Esophagus squamous epithelium (tissue), 5 donors: Measurements from ENCODE around the gene SLC35A3. TPM values are rescaled to one million over a fixed set of nuclear protein-coding genes. Genes with fewer than 3 reads are reported as not detected.

Experiments
- DNase-seq: peaks from one replicate; lab custom pipeline; 2025; lab: John Stamatoyannopoulos, UW
- H3K27ac ChIP-seq, 4 donors: fragments of 200-600 bp; sonication (generic); one replicate each; pipeline ENCODE4 v1.5.1; 2016 to 2019; ENCODE audit warnings: mild to moderate bottlenecking in 1 of 4
- H3K27me3 ChIP-seq, 4 donors: fragments of 200-600 bp; sonication (generic); 1 replicate in 3 of 4; 2 replicates in 1 of 4; pipeline versions ENCODE4 v1.5.1 to v1.6.0; 2017 to 2021; ENCODE audit warnings: antibody characterized with exemption in 1 of 4
- H3K36me3 ChIP-seq, 3 donors: fragments of 200-600 bp; sonication (generic); one replicate each; pipeline ENCODE4 v1.5.1; 2016 to 2019
- H3K4me1 ChIP-seq, 3 donors: fragments of 200-600 bp; sonication (generic); one replicate each; pipeline ENCODE4 v1.5.1; 2017 to 2019
- H3K4me3 ChIP-seq, 4 donors: fragments of 200-600 bp; sonication (generic); 1 replicate in 3 of 4; 2 replicates in 1 of 4; pipeline ENCODE4 v1.5.1; 2016 to 2019; ENCODE audit warnings: mild to moderate bottlenecking in 2 of 4, moderate library complexity in 1 of 4
- H3K9me3 ChIP-seq, 3 donors: fragments of 200-600 bp; sonication (generic); one replicate each; pipeline ENCODE4 v1.5.1; 2016 to 2019
- POLR2A ChIP-seq, 4 donors: fragments of 450-650 bp; IDR thresholded peaks; one replicate each; pipeline ENCODE4 v1.6.1; 2017; ENCODE audit warnings: antibody characterized with exemption in 4 of 4, mild to moderate bottlenecking in 4 of 4, moderate library complexity in 3 of 4
- WGBS, 2 donors: methylation state at CpG; one replicate each; pipeline ENCODE4 v1.1.5; 2018; 5-methylcytosine and 5-hydroxymethylcytosine counted together
- intact Hi-C: fragments of 100-400 bp; cut with DNase I; formaldehyde crosslinking; loops from one replicate; pipeline ENCODE4 v1.15.0; 2022
- total RNA-seq, 4 donors: library from RNA; depleted of rRNA; stranded (reverse); fragments of >200 nt; gene quantifications; one replicate each; pipeline ENCODE4 v1.1.0, GENCODE V29; 2016
- TF ChIP-seq, protein P1 (sequence below), 6 experiments: fragments of 450-650 bp in 4 of 6; fragments of 200-600 bp in 2 of 6; sonication (generic) in 2 of 6; IDR thresholded peaks; one replicate each; pipeline ENCODE4 v1.5.1; 2016 to 2019; ENCODE audit warnings: antibody characterized with exemption in 6 of 6, mild to moderate bottlenecking in 4 of 6, moderate library complexity in 4 of 6
- donor health status: DM: yes; HTN: yes; CAD: no.

SLC35A3 gene
- total RNA-seq = 10 to 100 TPM; 25.1 to 47.5 (median 28.9) TPM

DNA sequence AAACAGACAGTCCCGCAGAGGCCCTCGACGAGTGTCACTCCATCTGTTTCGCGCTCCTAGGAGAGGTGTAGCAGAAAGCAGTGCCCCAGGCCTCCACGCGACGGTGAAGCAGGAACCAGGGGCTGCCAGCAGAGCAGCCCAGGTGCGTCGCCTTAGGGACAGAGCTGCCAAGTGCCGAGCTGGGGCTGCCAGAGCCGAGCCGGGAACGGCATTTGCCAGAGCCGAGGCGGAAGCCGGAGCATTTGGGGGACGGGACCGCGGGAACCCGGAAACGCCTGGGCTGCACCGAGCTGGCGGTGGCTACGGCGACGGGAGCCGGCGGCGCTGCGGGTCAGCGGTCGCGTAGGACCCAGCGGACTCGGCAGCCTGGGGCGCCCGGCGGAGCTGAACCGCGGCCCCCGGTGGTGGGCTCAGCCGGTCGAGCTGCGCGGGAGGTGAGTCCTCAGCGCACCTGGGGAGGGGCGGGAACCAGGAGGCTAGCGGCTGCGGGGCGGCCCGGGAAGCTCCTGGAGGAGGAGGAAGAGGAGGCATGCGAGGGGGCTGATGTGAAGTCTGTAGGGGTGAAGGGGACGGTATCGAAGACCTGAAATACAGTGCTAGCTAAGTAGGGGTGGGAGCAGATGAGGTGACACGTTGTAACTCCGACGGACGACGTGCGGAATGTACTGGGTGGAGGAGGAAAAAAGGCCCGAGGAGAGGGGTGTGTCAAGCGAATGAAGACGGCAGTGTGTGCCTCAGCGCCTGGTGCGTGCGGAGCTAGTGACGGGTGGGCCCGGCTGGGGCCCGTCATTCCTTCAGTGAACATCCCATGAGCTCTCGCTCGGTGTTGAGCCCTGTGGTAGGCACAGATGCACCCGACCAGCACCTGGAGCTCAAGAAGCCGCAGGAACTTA lies at the start of gene SLC35A3:
Gene SLC35A3, plus strand, starts transcription at position 268 of the 893 bp plus-strand sequence. CDS start 23,559 bp downstream, outside the sequence.
- Histone ChIP-seq H3K27me3 (no peaks in the 10 kb centered on the region), H3K4me1 (peaks cover 6 to 59% (median 19%) of the 10 kb centered on the region in 3 donors), H3K4me3 (peak within 1 kb of the TSS; percentile 59 to 96 (median 95)), H3K36me3 (peaks cover 0 to 4% (median 0%) of the 10 kb centered on the region in 3 donors), H3K9me3 (no peaks in the 10 kb centered on the region), H3K27ac (peak within 1 kb of the TSS; percentile 81 to 95 (median 91))
- TF ChIP-seq, protein P1, sequence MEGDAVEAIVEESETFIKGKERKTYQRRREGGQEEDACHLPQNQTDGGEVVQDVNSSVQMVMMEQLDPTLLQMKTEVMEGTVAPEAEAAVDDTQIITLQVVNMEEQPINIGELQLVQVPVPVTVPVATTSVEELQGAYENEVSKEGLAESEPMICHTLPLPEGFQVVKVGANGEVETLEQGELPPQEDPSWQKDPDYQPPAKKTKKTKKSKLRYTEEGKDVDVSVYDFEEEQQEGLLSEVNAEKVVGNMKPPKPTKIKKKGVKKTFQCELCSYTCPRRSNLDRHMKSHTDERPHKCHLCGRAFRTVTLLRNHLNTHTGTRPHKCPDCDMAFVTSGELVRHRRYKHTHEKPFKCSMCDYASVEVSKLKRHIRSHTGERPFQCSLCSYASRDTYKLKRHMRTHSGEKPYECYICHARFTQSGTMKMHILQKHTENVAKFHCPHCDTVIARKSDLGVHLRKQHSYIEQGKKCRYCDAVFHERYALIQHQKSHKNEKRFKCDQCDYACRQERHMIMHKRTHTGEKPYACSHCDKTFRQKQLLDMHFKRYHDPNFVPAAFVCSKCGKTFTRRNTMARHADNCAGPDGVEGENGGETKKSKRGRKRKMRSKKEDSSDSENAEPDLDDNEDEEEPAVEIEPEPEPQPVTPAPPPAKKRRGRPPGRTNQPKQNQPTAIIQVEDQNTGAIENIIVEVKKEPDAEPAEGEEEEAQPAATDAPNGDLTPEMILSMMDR (IDR thresholded peaks at IDR 0.05) = no peak
- peak in 1 of 4 donors; percentile 48 for TF ChIP-seq POLR2A (IDR thresholded peaks at IDR 0.05)
- WGBS, 2 donors = 0 to 1% methylated on average over 24 to 39 of the region's 74 CpGs
- DNase-seq = no peak
- intact Hi-C loops = no loop called here

DNA sequence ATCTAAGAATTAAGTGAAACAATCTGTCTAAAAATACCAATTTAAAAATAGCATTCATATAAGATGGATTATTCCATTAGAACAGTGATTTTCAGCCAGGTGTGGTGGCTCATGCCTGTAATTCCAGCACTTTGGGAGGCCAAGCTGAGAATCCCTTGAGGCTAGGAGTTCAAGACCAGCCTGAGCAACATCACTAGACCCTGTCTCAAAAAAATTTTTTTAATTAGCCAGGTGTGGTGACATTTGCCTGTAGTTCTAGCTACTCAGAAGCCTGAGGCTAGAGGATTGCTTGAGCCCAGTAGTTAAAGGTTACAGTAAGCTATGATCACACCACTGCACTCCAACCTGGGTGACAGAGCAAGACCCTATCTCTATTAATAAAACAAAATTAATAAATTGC lies 35.0 kb upstream of the SLC35A3 start:
- intact Hi-C loops = no loop called here
- no peak overlapping the region for H3K27ac ChIP-seq
- H3K9me3 ChIP-seq = no peaks in the 10 kb centered on the region
- H3K36me3 ChIP-seq = no peaks in the 10 kb centered on the region
- no peak for TF ChIP-seq POLR2A (IDR thresholded peaks at IDR 0.05)
- TF ChIP-seq, protein P1 (IDR thresholded peaks at IDR 0.05) = no peak
- H3K4me1 ChIP-seq = no peaks in the 10 kb centered on the region
- no peaks in the 10 kb centered on the region for H3K27me3 ChIP-seq
- no peak for DNase-seq
- H3K4me3 ChIP-seq = no peak overlapping the region

DNA sequence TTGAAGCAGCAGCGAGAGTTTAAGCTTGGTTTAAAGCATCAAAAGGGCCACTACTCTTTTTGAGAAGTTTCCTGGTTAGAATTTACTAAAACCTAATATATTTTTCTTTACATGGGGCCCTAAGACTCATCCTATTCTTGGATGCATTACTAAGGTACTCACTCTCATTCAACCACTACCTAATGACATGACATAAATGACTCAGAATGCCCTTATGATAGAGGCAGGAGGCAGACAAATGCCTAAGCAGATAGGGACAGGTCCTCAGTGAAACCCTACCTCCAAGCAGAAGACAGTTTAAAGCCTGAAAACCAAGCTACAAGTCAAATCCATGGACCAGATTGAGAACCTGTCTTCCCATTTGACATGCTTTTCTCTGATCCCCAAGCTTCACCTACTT lies 34.3 kb upstream of the SLC35A3 start:
- no peak for DNase-seq
- Histone ChIP-seq H3K27ac (no peak overlapping the region), H3K9me3 (no peaks in the 10 kb centered on the region), H3K27me3 (no peaks in the 10 kb centered on the region), H3K36me3 (no peaks in the 10 kb centered on the region), H3K4me1 (no peaks in the 10 kb centered on the region), H3K4me3 (no peak overlapping the region)
- intact Hi-C loops = no loop called here
- no peak for TF ChIP-seq POLR2A (IDR thresholded peaks at IDR 0.05)
- TF ChIP-seq, protein P1 (IDR thresholded peaks at IDR 0.05) = no peak
- WGBS, 2 donors = 73 to 86% methylated on average over 1 of the region's 1 CpG

DNA sequence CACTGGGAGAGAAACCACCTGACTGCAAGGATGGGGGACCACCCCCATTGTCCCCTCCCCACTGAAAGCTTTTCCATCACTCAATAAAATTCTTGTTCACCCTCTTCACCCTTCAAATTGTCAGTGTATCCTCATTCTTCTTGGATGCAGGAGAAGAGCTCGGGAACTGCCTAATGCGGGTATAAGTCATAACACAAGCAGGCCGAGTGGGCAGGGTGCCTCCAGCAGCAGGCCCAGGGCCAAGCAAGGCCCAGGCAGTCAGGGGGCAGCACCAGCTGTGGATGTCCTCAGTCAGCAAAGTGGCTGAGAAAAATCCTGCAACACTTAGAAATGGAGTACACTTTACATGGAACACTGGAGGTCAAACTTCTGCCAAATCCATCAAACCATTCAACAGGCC lies 33.7 kb upstream of the SLC35A3 start:
- H3K4me3 ChIP-seq = no peak overlapping the region
- no peaks in the 10 kb centered on the region for H3K36me3 ChIP-seq
- TF ChIP-seq, protein P1 (IDR thresholded peaks at IDR 0.05) = no peak
- TF ChIP-seq POLR2A (IDR thresholded peaks at IDR 0.05) = no peak
- 93 to 100% methylated on average over 1 to 3 of the region's 3 CpGs for WGBS, 2 donors
- no peak for DNase-seq
- no peaks in the 10 kb centered on the region for H3K27me3 ChIP-seq
- H3K9me3 ChIP-seq = no peaks in the 10 kb centered on the region
- H3K27ac ChIP-seq = no peak overlapping the region
- intact Hi-C loops = no loop called here
- H3K4me1 ChIP-seq = no peaks in the 10 kb centered on the region

- H3K4me3 ChIP-seq = no peak overlapping the region
- no peaks in the 10 kb centered on the region for H3K36me3 ChIP-seq
- H3K27ac ChIP-seq = peak overlapping the region in 1 of 4 donors; percentile 56
- H3K4me1 ChIP-seq = peaks cover 0 to 8% (median 0%) of the 10 kb centered on the region in 3 donors
- intact Hi-C loops = no loop called here
- TF ChIP-seq, protein P1 (IDR thresholded peaks at IDR 0.05) = no peak
- no peak for TF ChIP-seq POLR2A (IDR thresholded peaks at IDR 0.05)
- DNase-seq = no peak
- no peaks in the 10 kb centered on the region for H3K27me3 ChIP-seq
- no peaks in the 10 kb centered on the region for H3K9me3 ChIP-seq
- 93 to 100% methylated on average over 1 of the region's 1 CpG for WGBS, 2 donors
Measured at GRCh38 chr1:99942723-99943122, 27.1 kb upstream of the SLC35A3 start.
